HG02884 (cell line): Measurements from ENCODE around the gene NUP188.

ENCODE experiments used
- ATAC-seq: cut with Tn5 transposase; IDR thresholded peaks from one replicate; pipeline ENCODE4 v1.9.1; 2021; ENCODE audit warnings: mild to moderate bottlenecking, moderate library complexity; ENCODE audit not compliant: unreplicated experiment

The NUP188 gene

GRCh38 chr9:128913048-128913900 is 34.2 kb upstream of the NUP188 start:
- ATAC-seq, result no peak

- no peak for ATAC-seq
Measured at GRCh38 chr9:128913995-128914772, 33.3 kb upstream of the NUP188 start.

- no peak for ATAC-seq
Measured at GRCh38 chr9:128916204-128916603, 31.3 kb upstream of the NUP188 start.

- ATAC-seq, result no peak
Measured at GRCh38 chr9:128916745-128917144, 30.8 kb upstream of the NUP188 start.

- no peak for ATAC-seq
Measured at GRCh38 chr9:128917151-128917849, 30.2 kb upstream of the NUP188 start.

- ATAC-seq, result no peak
Measured at GRCh38 chr9:128918921-128919320, 28.6 kb upstream of the NUP188 start.

- no peak for ATAC-seq
Measured at GRCh38 chr9:128919402-128920089, 28.0 kb upstream of the NUP188 start.

- no peak for ATAC-seq
Measured at GRCh38 chr9:128920381-128921058, 27.0 kb upstream of the NUP188 start, which contains the start of gene PHYHD1. TSS of gene PHYHD1 (plus strand) at chr9:128920982. CDS start at chr9:128922324, 1,342 bp downstream.

- no peak for ATAC-seq
Measured at GRCh38 chr9:128921881-128922763, 25.4 kb upstream of the NUP188 start.

- ATAC-seq, result no peak
Measured at GRCh38 chr9:128923493-128923883, 24.0 kb upstream of the NUP188 start.

GRCh38 chr9:128927731-128928411 is 19.6 kb upstream of the NUP188 start:
- no peak for ATAC-seq

GRCh38 chr9:128928624-128929023 is 18.9 kb upstream of the NUP188 start:
- no peak for ATAC-seq

GRCh38 chr9:128929560-128929959 is 17.9 kb upstream of the NUP188 start:
- ATAC-seq, result no peak

- ATAC-seq, result no peak
Measured at GRCh38 chr9:128933731-128934130, 13.8 kb upstream of the NUP188 start.

GRCh38 chr9:128936171-128936865 is 11.2 kb upstream of the NUP188 start:
- ATAC-seq, result no peak

GRCh38 chr9:128937310-128938165 is 10.0 kb upstream of the NUP188 start:
- ATAC-seq, result no peak

- ATAC-seq, result no peak
Measured at GRCh38 chr9:128940271-128940921, 7.1 kb upstream of the NUP188 start.
